HEK293T (cell line): ENCODE results near the gene PCBP3.

Source experiments
- ARNT ChIP-seq: fragments of 450-650 bp; IDR thresholded peaks from 2 replicates; pipeline ENCODE4 v1.6.1; 2017; ENCODE audit warnings: mild to moderate bottlenecking
- BHLHE40 ChIP-seq: fragments of 450-650 bp; IDR thresholded peaks from 2 replicates; pipeline ENCODE4 v1.6.1; 2016; ENCODE audit warnings: mild to moderate bottlenecking, moderate library complexity, borderline replicate concordance
- ELF4 ChIP-seq: fragments of 450-650 bp; IDR thresholded peaks from 2 replicates; pipeline ENCODE4 v1.6.1; 2017; ENCODE audit warnings: antibody characterized with exemption
- FOXA1 ChIP-seq: fragments of 450-650 bp; IDR thresholded peaks from 2 replicates; pipeline ENCODE4 v1.6.1; 2016; ENCODE audit warnings: mild to moderate bottlenecking
- SP1 ChIP-seq: fragments of 450-650 bp; IDR thresholded peaks from 2 replicates; pipeline ENCODE4 v1.6.1; 2017
- SUZ12 ChIP-seq: fragments of 450-650 bp; IDR thresholded peaks from 2 replicates; pipeline ENCODE4 v1.6.1; 2016; ENCODE audit warnings: mild to moderate bottlenecking
- TARDBP ChIP-seq: fragments of 450-650 bp; IDR thresholded peaks from 2 replicates; pipeline ENCODE4 v1.6.1; 2016

GRCh38 chr21:45941338-45941710 lies 297.8 kb downstream of the PCBP3 start:
- no peak for TF ChIP-seq SP1
- TF ChIP-seq SUZ12: no peak
- TF ChIP-seq ELF4: no peak
- TF ChIP-seq FOXA1: no peak
- TF ChIP-seq ARNT: no peak
- no peak for TF ChIP-seq BHLHE40
- TF ChIP-seq TARDBP: no peak
